NCI-H345 treated with DMSO at 0.1 percent for 48 hours (cell line): Measurements from ENCODE around the gene CACFD1.

Experiments used
- DNase-seq: peaks from one replicate; lab custom pipeline; 2025; ENCODE audit not compliant: unreplicated experiment; lab: John Stamatoyannopoulos, UW

Gene CACFD1

DNA sequence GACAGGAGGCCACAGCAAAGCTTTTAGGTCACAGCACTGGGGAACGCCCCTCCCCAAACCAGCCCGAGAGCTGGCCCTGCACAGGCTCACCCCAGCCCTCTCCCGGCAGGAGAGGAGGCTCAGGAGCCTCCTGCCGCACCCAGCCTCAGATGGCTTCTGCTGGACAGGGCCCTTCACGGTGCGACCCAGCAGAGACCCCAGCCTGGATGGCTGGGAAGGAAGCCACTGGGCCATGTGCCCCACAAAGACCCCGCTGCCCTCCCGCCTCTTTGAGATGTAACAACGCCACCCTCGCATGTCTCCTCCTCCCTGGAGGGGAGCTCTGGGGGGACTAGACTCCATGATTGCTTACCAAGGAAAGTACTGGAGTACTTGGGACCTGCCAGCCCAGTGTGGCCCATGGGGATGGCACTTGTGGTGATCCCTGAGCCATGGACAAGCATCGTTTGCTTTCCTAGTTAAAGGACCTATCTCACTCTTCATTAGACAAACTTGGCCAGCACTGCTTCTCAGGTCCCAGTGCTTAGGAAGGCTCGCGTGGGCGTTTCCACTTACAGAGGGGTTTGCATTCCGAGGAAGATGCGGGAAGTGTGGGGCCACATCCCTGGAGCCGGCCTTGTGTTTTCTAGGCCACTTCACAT, 56.0 kb downstream of the CACFD1 start:
- DNase-seq, result no peak

DNA sequence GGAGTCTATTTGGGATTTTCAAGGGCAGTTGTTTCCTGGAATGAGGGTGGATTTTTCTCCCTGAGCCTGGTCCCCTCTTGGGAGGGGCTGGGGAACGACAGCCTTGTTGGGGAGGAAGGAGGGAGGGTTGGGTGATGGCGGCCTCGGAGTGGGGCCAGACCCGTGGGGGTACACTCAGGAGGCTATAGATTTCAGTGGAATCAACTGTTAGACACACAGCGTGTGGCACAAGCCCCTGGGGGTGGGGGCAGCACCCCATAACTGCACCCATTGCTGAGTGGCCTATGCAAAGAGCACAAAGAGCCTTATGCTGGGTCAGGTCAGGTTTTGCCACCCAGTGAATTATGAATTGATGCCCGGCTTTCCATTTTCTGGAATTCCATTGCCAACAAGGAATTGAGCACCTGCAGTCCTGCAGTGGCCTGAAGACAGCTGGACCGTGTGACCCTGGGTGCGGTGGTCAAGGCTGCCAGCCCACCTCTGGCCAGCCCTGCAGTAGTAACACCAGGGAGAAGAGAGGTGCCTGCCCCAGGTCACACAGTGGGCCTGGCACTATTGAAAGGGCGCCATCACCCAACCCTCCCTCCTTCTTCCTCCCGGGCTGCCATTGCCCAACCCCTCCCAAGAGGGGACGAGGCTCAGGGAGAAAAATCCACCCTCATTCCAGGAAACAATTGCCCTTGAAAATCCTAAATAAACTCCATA, 56.6 kb downstream of the CACFD1 start:
- no peak for DNase-seq

DNA sequence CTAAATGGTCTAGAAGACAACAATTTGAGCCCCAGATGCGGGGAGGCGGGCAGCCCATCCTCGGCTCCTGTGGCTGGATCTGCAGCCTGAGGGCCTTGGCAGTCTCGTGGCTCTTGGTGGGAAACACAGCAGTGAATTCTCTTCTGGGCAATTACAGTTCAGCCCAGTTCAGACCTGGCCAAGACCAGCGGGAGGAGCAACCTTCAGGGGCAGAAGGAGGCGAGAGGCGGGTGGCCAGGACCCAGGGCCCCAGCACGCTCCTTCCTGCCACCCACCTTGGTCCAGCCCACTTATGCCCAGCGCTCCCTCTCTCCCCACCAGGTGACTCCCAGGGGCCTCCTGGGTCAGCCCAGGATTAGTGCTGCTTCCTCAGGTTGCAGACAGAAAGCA, 57.2 kb downstream of the CACFD1 start:
- no peak for DNase-seq

DNA sequence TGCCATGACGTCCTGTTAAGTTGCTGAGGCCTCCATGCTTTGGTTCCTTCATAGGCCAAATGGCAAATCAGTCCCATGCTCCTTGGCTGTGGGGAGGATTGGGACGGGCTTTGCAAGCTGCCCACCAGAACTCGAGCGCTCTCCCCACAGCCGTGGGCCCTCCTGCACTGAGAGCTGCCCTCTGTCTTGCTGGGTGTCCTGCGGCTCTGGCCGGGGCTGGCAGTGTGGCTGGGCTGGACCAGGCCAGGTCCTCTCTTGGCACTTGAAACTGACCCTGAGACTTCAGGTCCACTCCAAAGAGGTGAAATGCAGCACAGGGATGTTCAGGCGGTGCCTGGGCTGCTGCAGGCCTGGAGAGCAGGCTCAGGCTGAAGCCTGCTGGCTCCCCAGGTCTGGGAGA, 57.9 kb downstream of the CACFD1 start:
- DNase-seq, result no peak

DNA sequence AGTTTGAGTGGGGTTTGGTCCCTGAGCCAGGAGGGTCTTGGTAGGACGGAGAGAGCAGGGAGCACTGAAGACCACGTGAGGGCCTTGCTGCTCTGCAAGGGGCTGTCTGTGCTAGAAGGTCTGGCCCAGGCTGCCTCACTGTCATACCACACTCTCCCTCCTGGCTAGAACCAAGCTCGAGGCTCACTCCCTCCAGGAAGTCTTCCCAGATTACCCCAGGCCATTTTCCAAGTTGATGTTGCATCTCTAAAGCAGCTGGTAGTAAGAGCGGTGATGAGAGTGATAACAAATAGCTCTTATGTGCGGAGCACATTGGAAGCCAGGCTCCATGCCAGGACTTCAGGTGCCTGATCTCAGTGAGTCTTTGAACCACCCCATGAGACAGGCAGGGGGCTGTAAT, 58.4 kb downstream of the CACFD1 start:
- peak; percentile 74 for DNase-seq

DNA sequence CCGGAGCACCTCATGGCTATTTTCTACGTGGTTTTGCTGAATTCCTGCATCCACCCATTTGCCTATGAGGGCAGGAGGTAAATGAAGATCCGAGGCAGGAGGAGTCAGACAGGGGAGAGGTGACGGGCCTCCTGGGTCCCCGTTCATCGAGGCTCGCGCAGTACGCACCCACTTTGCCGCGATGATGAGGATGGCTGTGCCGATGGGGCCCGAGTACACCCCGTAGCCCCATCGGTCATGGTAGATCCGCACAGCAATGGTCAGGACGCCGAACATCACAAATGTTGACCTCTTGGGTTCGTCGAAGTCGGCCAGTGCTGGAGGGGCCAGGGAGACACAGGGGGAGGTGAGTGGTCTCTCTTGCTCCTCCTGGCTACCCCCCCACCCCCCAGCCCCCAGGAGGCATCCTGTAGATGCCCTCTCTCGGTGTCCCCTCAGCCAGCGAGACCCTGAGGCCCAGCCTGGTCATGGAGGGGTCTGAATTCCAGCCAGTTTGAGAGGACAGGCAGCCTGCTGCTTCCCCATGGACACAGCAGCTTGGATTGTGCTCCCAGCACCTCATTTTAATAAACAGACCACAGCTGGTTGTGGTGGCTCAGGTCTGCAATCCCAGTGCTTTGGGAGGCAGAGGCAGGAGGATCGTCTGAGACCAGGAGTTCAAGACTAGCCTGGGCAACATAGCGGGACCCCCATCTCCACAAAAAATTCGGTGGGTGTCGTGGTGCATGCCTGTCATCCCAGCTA, 59.1 kb downstream of the CACFD1 start:
- no peak for DNase-seq

DNA sequence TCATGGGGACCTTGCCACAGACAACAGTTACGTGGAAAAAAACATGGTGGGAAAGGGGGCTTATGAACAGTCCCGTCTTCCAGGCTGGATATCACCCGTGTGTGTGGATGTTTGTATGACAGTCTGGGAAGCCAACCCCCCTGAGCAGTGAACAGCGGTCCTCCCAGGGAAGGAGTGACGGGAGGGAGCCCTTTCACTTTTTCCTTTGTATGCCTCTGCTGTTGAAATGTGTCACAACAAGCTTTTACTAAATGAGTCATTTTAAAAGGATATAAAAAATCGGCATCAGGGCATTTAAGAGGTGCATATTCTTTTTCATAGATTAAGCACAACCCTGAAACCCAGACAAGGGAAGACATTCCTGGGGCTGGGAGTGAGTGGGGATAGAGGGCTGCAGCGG, 59.9 kb downstream of the CACFD1 start:
- DNase-seq, result no peak

DNA sequence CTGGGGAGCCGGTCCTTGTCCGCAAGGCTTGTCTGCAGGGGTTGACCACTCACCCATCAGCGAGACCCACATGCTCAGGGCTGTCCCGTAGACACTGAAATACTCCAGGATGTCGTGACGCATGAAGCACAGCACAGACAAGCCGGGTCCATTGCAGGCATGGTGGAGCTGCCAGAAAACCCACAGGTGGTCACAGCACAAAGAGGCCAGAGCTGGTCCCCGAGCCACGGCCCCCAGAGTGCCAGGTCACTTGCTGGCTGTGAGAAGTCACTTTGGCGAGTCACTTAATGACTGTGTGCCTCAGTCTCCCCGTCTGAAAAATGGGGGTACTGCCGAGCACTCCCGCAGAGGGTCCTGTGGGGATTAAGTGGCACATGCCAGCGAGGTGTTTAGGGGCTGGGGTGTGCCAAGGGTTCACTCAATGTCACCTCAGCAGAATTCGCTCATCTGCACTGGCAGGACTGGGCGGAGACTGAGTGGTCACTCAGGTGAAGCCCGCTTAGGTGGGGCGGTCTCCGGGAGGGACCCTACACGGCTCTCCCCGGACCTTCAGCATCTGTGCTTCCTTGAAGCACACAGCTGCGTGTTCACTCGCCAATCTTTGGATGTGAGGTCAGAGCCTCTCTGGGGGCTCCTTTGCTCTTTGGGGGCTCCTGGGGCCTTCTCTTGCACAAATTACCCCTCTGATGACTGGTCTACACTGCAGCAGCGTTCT, 60.5 kb downstream of the CACFD1 start:
- DNase-seq, result no peak
